Left ventricle myocardium superior (tissue), 1 donor: ENCODE data around the gene FAM217A. TPM values are rescaled to one million over a fixed set of nuclear protein-coding genes. Genes with fewer than 3 reads are reported as not detected.
"Not testable (repeated sequence)": the region's sequence is repeated elsewhere in the genome, so short reads cannot be mapped to it uniquely, and the experiment has no call there.

Source experiments
- ATAC-seq: fragments of 200-7000 bp; cut with Tn5 transposase; one replicate; pipeline ENCODE4 v1.9.1; 2020; ENCODE audit warnings: mild to moderate bottlenecking, moderate library complexity
- DNase-seq: peaks from one replicate; pipeline ENCODE4 v3.0.0-alpha.2; 2020
- intact Hi-C: fragments of 100-400 bp; cut with micrococcal nuclease; formaldehyde crosslinking; loops from one replicate; pipeline ENCODE4 v1.11.0; 2022
- long read RNA-seq: library from polyadenylated mRNA; unstranded; transcript quantifications from one replicate; pipeline ENCODE4 v2.0.0, GENCODE V29; 2021
- total RNA-seq: library from RNA; stranded (reverse); fragmentation: NEBNext Ultra II Directional; extraction: Animal tissue kit (Norgen Biotek cat#: 25700); gene quantifications from one replicate; pipeline ENCODE4 v1.2.1, GENCODE V29; 2021
- donor health status: DM: no; HTN: yes; CAD: no; lungs with severe emphysema.

The FAM217A gene
- not detected for total RNA-seq
- long read RNA-seq, partial matches to known transcripts, result 0 of 1 reads
- long read RNA-seq, other reads (novel, unspliced or antisense), result 1 of 1 reads

DNA sequence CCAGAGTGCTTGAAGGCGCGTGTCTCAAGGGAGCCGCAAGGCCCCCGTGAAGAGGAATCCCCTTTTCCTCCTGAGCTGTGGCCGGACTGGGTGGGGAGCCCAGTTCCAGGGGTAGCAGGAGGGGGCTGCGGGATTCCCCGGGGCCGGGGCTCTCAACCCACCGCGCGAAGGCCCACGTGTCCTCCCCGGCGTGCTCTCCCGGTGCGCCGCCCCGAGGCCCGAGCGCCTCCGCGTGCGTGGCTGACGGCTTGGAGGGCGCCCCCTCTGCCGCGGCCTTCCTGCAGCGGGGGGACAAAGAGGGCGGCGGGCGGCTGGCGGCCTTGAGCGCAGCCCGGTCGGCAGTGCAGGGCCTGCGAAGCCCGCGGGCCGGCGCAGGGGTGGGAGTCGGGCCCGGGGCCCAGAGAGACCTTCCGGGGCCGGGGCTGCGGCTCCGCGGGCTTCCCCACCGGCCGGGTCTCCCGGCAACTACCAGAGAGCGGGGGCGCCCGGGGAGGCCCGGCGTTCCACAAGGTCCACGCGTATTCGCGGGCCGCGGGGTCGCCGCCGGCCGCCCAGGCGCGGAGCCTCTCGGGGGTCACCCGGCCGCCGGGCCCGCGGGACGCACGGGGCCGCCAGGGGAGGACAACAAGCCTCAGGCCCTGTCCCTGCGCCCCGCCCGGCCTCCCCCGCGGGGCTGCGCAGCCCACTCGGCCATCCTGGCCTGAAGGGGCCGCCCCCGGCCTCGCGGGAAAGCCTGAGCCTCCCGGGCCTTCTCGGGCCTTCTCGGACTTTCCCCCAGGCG is at the start of gene FAM217A:
Gene FAM217A, minus strand, starts transcription at position 447 of the 781 bp plus-strand sequence. CDS start 1,723 bp downstream, outside the sequence.
- DNase-seq (no peak), ATAC-seq (no peak)
- intact Hi-C loops, result no loop called here

GRCh38 chr6:4128072-4128471 is 49.1 kb upstream of the FAM217A start:
- no peak for ATAC-seq
- intact Hi-C loops, result loop anchor here (10.0 kb wide), 1 partner anchor 83 kb away; no protein-coding TSS in a partner anchor
- DNase-seq, result no peak

DNA sequence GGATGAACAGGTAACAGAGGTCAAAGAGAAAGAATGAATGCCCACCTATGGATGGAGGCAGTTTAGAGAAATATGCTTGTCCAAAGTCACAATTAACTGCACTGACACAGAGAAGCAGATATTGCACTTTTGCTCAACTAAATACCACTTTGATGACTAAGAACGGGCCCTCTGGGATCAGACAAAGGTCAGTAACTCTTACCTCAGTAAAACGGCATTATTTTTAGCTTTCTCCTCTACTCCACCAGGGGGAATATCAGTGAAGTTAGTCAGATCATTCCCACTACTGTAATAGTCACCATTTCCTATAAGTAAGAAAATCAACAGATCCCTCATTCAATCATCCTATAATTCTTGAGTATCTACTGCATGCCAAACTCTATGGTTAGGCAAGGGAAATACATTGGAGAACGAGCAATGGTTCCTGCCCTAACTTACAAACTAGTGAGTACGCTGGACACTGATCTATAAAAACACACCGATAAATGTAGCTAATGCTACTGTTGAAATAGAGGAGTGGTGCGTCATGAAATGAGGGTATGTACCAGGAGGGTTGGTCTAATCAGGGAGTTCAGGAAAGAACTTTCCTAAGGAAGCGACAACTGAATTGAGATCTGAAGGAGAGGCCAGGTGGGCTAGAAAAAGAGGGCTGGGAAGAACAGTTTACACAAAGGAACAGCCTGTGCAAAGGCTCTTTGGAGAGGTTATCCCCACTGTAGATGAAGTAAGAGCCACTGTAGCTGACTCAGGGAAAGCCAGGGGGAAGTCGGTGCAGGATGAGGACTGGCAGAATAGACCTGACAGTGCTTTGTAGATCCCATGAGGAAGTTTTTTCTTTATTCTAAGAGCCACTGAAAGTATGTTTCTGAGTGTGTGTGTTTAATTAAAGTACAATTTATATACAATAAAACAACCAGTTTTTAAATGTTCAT is 47.3 kb upstream of the FAM217A start:
- peak; percentile 70 for ATAC-seq
- no peak for DNase-seq
- intact Hi-C loops, result loop anchor here (10.0 kb wide), 1 partner anchor 81 kb away; no protein-coding TSS in a partner anchor

DNA sequence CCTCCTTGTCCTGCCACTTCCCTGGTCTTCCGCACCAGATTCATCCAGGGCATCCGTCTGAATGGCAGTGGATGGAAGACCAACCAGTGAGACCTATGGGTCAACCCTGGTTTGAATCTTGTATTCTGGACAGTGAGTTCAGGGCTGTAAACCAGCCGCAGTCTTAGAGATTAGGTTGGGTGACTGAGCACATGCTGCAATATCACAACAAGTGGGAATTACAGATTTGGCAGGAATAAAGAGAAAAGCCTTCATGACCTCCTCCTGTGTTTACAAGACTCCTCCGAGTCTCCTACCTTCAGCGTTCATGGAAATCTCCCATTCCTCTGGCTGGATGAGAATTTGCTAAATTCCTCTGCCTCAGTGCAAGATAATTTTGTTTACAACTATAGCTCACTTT is 46.6 kb upstream of the FAM217A start:
- DNase-seq, result no peak
- no peak for ATAC-seq
- intact Hi-C loops, result loop anchor here (10.0 kb wide), 1 partner anchor 81 kb away; no protein-coding TSS in a partner anchor

DNA sequence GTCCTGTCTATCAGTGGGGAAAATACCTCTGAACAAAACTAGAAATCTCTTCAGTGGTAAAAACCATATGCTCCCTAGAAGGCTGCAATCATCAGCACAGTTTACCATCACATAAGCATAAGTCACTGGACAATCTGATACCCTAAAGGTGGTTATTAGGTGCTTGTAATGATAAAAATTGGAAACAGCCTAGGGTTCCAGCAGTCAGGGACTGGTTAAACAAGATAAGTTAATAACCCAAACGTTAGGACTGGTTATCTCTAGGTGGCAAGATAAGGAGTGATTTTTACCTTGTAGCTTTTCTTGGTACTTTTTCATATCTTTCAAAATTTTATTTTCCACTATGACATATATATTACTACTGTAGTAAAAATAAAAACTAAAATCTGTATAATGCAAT is 45.4 kb upstream of the FAM217A start:
- no peak for ATAC-seq
- intact Hi-C loops, result loop anchor here (10.0 kb wide), 1 partner anchor 80 kb away; no protein-coding TSS in a partner anchor
- DNase-seq, result no peak

DNA sequence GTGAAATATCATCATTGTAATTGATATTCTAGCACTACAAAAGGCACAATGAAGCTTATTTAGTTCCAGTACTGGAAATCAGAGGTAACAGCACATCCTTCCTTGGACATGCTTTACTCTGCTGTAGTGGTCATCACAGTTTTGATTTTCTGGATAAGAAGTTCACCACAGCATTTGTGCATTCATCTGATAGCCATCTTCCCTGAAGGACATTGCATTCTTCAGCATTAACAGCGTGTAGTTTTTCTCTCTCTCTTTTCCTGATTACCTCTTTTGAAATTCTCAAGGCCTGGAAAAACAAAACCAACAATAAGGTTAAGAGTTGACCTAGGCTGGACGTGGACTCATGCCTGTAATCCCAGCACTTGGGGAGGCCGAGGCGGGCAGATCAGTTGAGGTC is 36.8 kb upstream of the FAM217A start:
- intact Hi-C loops, result no loop called here
- DNase-seq (no peak), ATAC-seq (no peak)

GRCh38 chr6:4114123-4114522 is 35.2 kb upstream of the FAM217A start:
- ATAC-seq (no peak), DNase-seq (no peak)
- intact Hi-C loops, result no loop called here

GRCh38 chr6:4113649-4114048 is 34.7 kb upstream of the FAM217A start:
- intact Hi-C loops, result no loop called here
- DNase-seq (no peak), ATAC-seq (no peak)

- ATAC-seq, result no peak
- no peak for DNase-seq
- intact Hi-C loops, result no loop called here
Measured at GRCh38 chr6:4112366-4112765, 33.4 kb upstream of the FAM217A start.

GRCh38 chr6:4109363-4109815 is 30.5 kb upstream of the FAM217A start:
- DNase-seq, intact Hi-C loops: not testable (repeated sequence)
- peak; percentile 82 for ATAC-seq

GRCh38 chr6:4108561-4109093 is 29.7 kb upstream of the FAM217A start:
- ATAC-seq, result no peak
- intact Hi-C loops, result no loop called here

DNA sequence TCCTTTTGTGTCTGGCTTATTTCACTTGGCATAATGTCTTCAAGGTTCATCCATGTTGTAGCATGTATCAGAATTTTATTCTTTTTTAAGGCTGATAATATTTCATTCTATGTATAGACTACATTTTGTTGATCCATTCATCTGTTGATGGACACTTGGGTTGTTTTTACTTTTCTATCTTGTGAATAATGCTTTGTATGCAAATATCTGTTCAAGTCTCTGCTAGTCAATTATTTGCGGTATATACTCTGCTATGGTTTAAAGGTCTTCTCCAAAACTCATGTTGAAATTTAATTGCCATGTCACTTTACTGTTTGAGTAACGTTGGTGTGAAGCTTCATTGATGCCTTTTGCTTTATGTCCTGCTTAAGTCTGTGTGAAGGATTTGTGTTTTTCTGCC is 28.9 kb upstream of the FAM217A start:
- intact Hi-C loops, result no loop called here
- DNase-seq, result no peak
- ATAC-seq, result no peak

More at GRCh38 chr6:4108561-4109093, 29.7 kb upstream of the FAM217A start:
- no peak for DNase-seq

DNA sequence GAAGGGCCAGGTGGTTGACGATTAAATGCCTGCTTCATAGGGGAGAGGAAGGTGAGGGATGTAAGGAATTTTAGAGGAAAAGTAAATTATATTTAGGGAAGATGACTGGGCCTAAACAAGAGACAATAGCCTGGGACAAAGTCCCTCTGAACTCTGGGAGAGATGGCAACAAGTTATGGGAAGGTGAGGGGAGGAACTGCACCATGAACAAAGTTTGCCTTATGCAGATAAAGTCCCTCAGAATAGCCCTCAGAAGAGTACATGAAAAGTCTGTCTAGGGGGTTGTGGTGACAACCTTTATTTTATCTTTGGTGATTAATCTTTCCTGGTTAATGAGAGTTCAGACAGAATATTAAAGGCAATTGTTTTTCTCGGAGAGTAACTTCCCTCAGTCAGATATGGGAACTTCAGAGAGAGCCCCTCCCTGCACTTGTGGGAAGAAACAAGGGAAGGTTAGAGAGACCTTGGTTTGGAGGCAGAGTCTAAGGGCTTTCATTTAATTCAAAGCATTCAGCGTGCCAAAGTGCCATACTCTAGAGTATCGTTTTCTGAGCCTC is 27.1 kb upstream of the FAM217A start:
- DNase-seq (no peak), ATAC-seq (no peak)
- intact Hi-C loops, result no loop called here

- ATAC-seq, result no peak
- intact Hi-C loops, result no loop called here
- DNase-seq, result no peak
Measured at GRCh38 chr6:4103929-4104328, 25.0 kb upstream of the FAM217A start.

- ATAC-seq, result no peak
- DNase-seq, result no peak
- intact Hi-C loops, result no loop called here
Measured at GRCh38 chr6:4102687-4103244, 23.8 kb upstream of the FAM217A start.

DNA sequence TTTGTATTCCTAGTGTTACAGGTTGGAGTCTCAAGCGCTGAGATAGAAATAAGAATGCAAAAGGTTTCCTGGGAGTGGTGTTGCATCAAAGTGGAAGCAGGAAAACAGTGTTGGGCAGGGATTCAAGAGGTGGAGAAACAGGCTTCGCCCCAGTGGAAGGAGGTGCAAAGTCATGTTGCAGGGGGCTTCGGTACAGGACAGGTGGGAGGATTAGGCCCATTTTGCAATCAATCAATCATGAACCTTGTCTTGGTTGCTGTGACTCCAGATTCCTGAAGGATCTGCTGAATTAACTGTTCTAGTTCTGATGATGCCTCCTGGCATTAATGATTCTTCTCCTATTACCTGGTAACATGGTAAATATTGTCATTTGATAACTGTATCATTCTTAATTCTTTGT is 22.4 kb upstream of the FAM217A start:
- no peak for ATAC-seq
- no peak for DNase-seq
- intact Hi-C loops, result no loop called here

GRCh38 chr6:4100655-4101054 is 21.7 kb upstream of the FAM217A start:
- intact Hi-C loops, result no loop called here
- ATAC-seq, result no peak

DNA sequence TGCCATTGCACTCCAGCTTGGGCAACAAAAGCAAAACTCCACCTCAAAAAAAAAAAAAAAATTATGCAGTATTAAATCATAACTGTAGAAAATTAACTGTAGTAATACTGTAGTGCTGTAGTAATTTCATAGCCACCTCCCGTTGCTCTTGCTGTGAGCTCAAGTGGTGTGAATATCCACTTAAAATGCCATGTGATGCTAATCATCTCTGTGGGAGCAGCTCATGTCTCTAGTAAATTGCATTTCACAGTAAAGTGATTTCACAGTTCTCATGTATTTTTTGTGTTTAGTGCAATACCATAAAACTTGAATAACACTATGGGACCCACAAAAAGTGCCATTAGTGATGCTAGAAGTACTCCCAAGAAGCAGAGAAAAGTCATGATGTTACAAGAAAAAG is 14.4 kb upstream of the FAM217A start:
- DNase-seq (no peak), ATAC-seq (no peak)
- intact Hi-C loops, result no loop called here

More at GRCh38 chr6:4100655-4101054, 21.7 kb upstream of the FAM217A start:
- no peak for DNase-seq

DNA sequence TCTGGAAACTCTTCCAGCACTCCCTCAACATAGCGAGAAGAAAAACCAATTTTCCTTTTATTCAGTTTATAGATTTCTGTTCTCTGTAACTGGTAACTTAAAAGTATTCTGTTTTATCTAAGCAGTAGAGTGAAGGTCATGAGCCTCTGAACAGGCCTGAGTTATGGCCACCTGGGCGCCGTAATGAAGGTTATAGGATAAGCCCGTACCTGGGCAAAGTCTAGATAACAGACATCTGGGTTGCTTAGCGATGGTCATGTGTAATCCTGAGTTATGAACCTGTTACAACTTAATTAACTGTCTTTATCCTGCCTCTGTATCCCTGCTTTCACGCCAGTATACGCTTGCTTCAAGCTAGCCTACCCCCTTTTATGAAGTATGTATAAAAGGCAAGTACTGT is 13.0 kb upstream of the FAM217A start:
- intact Hi-C loops, result no loop called here
- DNase-seq, result no peak
- ATAC-seq, result no peak
